K562 (cell line): ENCODE results near the gene CLDN14. TPM values are rescaled to one million over a fixed set of nuclear protein-coding genes. Genes with fewer than 3 reads are reported as not detected.

Experiments
- ATAC-seq: fragments of 200-7000 bp; cut with Tn5 transposase; 3 replicates; pipeline ENCODE4 v1.9.1; 2020; ENCODE audit warnings: moderate library complexity
- BruUV-seq: library from RNA; stranded (reverse); fragments of 400-500 nt; replicated peaks from 2 replicates; lab custom pipeline; 2021; lab: Mats Ljungman, UMichigan
- CTCF ChIA-PET: fragments of 300-600 bp; formaldehyde crosslinking; extraction: SDS; loops from one replicate; lab custom pipeline; 2021; ENCODE audit warnings: low intra/inter-chr PET ratio; lab: Yijun Ruan, JAX
- POLR2A ChIA-PET: fragments of 300-600, 350-650 bp; sonication (Branson Sonifier 250); formaldehyde crosslinking; extraction: SDS; loops from one replicate; lab custom pipeline; 2021; ENCODE audit warnings: antibody characterized with exemption, inconsistent platforms; lab: Yijun Ruan, JAX
- DNase-seq, 4 experiments: peaks; one replicate each; pipeline versions ENCODE4 v3.0.0 to v3.0.0-alpha.2; 2011 to 2018; ENCODE audit warnings: low spot score in 3 of 4, mixed read lengths in 3 of 4; ENCODE audit errors: extremely low read depth in 1 of 4
- FAIRE-seq: peaks from 2 replicates; lab custom pipeline; 2011; peaks lifted over from hg19 to GRCh38; lab: Jason Lieb, UNC
- H2AFZ ChIP-seq: 2 replicates; pipeline ENCODE4 v1.6.0; 2011; ENCODE audit warnings: low read depth, low read length, control low read depth, inconsistent platforms
- H3K27ac ChIP-seq: fragments of 200-600 bp; 3 replicates; pipeline ENCODE4 v1.8.0; 2011; ENCODE audit warnings: low read depth, mild to moderate bottlenecking, control low read depth, inconsistent platforms, low read length, moderate library complexity, mixed read lengths; ENCODE audit errors: extremely low read depth
- H3K27me3 ChIP-seq, 2 experiments: fragments of 300-600 bp in 1 of 2; 2 replicates in 1 of 2; 3 replicates in 1 of 2; pipeline versions ENCODE4 v1.6.0 to v1.8.0; 2011; ENCODE audit warnings: inconsistent platforms in 2 of 2, low read length in 2 of 2, mild to moderate bottlenecking in 1 of 2, mixed read lengths in 1 of 2, moderate library complexity in 1 of 2; ENCODE audit not compliant: control insufficient read depth in 2 of 2, insufficient read depth in 2 of 2
- H3K36me3 ChIP-seq: fragments of 300-600 bp; 3 replicates; pipeline ENCODE4 v1.8.0; 2011; ENCODE audit warnings: mild to moderate bottlenecking, low read length, inconsistent platforms; ENCODE audit not compliant: control insufficient read depth, insufficient read depth
- H3K4me1 ChIP-seq, 2 experiments: fragments of 200-600 bp in 1 of 2; replicated peaks in 1 of 2; 2 replicates in 1 of 2; 3 replicates in 1 of 2; pipeline versions ENCODE4 v1.5.1 to v1.8.0; 2011; ENCODE audit warnings: inconsistent platforms in 2 of 2, low read length in 2 of 2, mild to moderate bottlenecking in 1 of 2, mixed read lengths in 1 of 2, moderate library complexity in 1 of 2; ENCODE audit not compliant: control insufficient read depth in 2 of 2, insufficient read depth in 2 of 2
- H3K4me2 ChIP-seq: 2 replicates; pipeline ENCODE4 v1.6.1; 2011; ENCODE audit warnings: low read length, control low read depth, inconsistent platforms, mixed read lengths; ENCODE audit not compliant: insufficient read depth
- H3K4me3 ChIP-seq: fragments of 200-600 bp; sonication (generic), shearing (Covaris generic); 2 replicates; pipeline ENCODE4 v1.5.1; 2016; ENCODE audit warnings: control low read depth, inconsistent platforms
- H3K79me2 ChIP-seq: fragments of 200-600 bp; 3 replicates; pipeline ENCODE4 v1.8.0; 2011; ENCODE audit warnings: low read length, inconsistent platforms; ENCODE audit not compliant: control insufficient read depth, insufficient read depth
- H3K9ac ChIP-seq, 2 experiments: 2 replicates each; pipeline versions ENCODE4 v1.6.0 to v1.6.1; 2011; ENCODE audit warnings: low read depth in 2 of 2, low read length in 2 of 2, control low read depth in 1 of 2, inconsistent platforms in 1 of 2, mild to moderate bottlenecking in 1 of 2, mixed read lengths in 1 of 2; ENCODE audit not compliant: insufficient read depth in 1 of 2
- H3K9me1 ChIP-seq: one replicate; pipeline ENCODE4 v1.6.0; 2011; ENCODE audit warnings: inconsistent platforms, mild to moderate bottlenecking, low read length, moderate library complexity; ENCODE audit not compliant: control insufficient read depth, insufficient read depth
- H3K9me3 ChIP-seq: replicated peaks from 2 replicates; pipeline ENCODE4 v1.5.1; 2011; ENCODE audit warnings: low read depth, low read length, inconsistent platforms; ENCODE audit not compliant: control insufficient read depth, insufficient read depth
- H4K20me1 ChIP-seq: replicated peaks from 2 replicates; pipeline ENCODE4 v1.6.1; 2011; ENCODE audit warnings: low read length, inconsistent platforms, mixed read lengths; ENCODE audit not compliant: control insufficient read depth, insufficient read depth
- BRD4 ChIP-seq: fragments of 200-600 bp; sonication (generic); IDR thresholded peaks from 2 replicates; pipeline ENCODE4 v1.6.1; 2017; ENCODE audit warnings: inconsistent platforms
- CGGBP1 ChIP-seq: fragments of 250-450 bp; sonication (Bioruptor Pico); IDR thresholded peaks from 2 replicates; pipeline ENCODE4 v1.9.0; 2021; ENCODE audit warnings: mild to moderate bottlenecking
- CHCHD3 ChIP-seq: fragments of 250-450 bp; sonication (Bioruptor Pico); IDR thresholded peaks from 2 replicates; pipeline ENCODE4 v2.1.2; 2022; ENCODE audit warnings: mild to moderate bottlenecking
- FOXA1 ChIP-seq: fragments of 450-650 bp; IDR thresholded peaks from 2 replicates; pipeline ENCODE4 v1.6.1; 2016; ENCODE audit warnings: mild to moderate bottlenecking, borderline replicate concordance
- GTF2F1 ChIP-seq: IDR thresholded peaks from 2 replicates; pipeline ENCODE4 v1.6.1; 2011; ENCODE audit warnings: low read depth, low read length, improper control_type of control experiment
- L3MBTL2 ChIP-seq: fragments of 450-650 bp; IDR thresholded peaks from 2 replicates; pipeline ENCODE4 v1.6.1; 2016; ENCODE audit warnings: mild to moderate bottlenecking, moderate library complexity
- LEF1 ChIP-seq: fragments of 450-650 bp; IDR thresholded peaks from 2 replicates; pipeline ENCODE4 v1.6.1; 2016; ENCODE audit warnings: mild to moderate bottlenecking
- NBN ChIP-seq: fragments of 450-650 bp; IDR thresholded peaks from 2 replicates; pipeline ENCODE4 v1.6.1; 2016; ENCODE audit warnings: low read depth, mild to moderate bottlenecking
- NCOA6 ChIP-seq: fragments of 450-650 bp; IDR thresholded peaks from 2 replicates; pipeline ENCODE4 v1.6.1; 2017; ENCODE audit warnings: mild to moderate bottlenecking
- POLR2G ChIP-seq: fragments of 200-400 bp; formaldehyde crosslinking; IDR thresholded peaks from 2 replicates; pipeline ENCODE4 v1.6.1; 2017; ENCODE audit warnings: low read depth, mild to moderate bottlenecking, antibody characterized with exemption, low read length, moderate library complexity
- SP2 ChIP-seq: IDR thresholded peaks from 2 replicates; pipeline ENCODE4 v1.6.1; 2011; ENCODE audit warnings: mild to moderate bottlenecking, low read depth, low read length, moderate library complexity; ENCODE audit not compliant: poor library complexity, severe bottlenecking; ENCODE audit errors: extremely low read depth
- TSC22D4 ChIP-seq: fragments of 450-650 bp; IDR thresholded peaks from 2 replicates; pipeline ENCODE4 v1.6.1; 2016; ENCODE audit warnings: missing genetic modification characterization, missing biosample characterization, control low read depth
- ZKSCAN3 ChIP-seq: fragments of 250-450 bp; sonication (Bioruptor Pico); IDR thresholded peaks from 2 replicates; pipeline ENCODE4 v1.4.0; 2020
- ZNF518B ChIP-seq: fragments of 250-450 bp; sonication (Bioruptor Pico); IDR thresholded peaks from 2 replicates; pipeline ENCODE4 v1.5.0; 2021; ENCODE audit warnings: mild to moderate bottlenecking, moderate library complexity
- ZNF592 ChIP-seq: fragments of 450-650 bp; IDR thresholded peaks from 2 replicates; pipeline ENCODE4 v1.6.1; 2017; ENCODE audit warnings: antibody characterized with exemption, mild to moderate bottlenecking
- ZNF764 ChIP-seq: fragments of 250-450 bp; sonication (Bioruptor Pico); IDR thresholded peaks from 2 replicates; pipeline ENCODE4 v1.4.0; 2020; ENCODE audit warnings: low read depth, mild to moderate bottlenecking, moderate library complexity
- WGBS: fragments of 100-300 bp; shearing (Covaris generic); methylation state at CpG from one replicate; pipeline ENCODE4 v1.1.6; 2016; ENCODE audit warnings: low coverage, mixed read lengths; ENCODE audit not compliant: insufficient coverage; ENCODE audit errors: missing lambda C conversion rate; 5-methylcytosine and 5-hydroxymethylcytosine counted together
- in situ Hi-C: fragments of 300-500 bp; cut with MboI; formaldehyde crosslinking; loops from 4 replicates; pipeline ENCODE4 v1.15.0; 2018; ENCODE audit warnings: inconsistent platforms, mixed read lengths
- intact Hi-C: fragments of 100-400 bp; cut with micrococcal nuclease; formaldehyde crosslinking; loops from 2 replicates; pipeline ENCODE4 v1.14.2; 2022
- polyA plus RNA-seq, 8 experiments: library from polyadenylated mRNA; depleted of rRNA in 4 of 8; stranded (reverse) in 5 of 8; unstranded in 3 of 8; fragments of >200 nt; fragmentation: Nextera tagmentation in 2 of 8; fragmentation: Illumina TruSeq in 1 of 8; extraction: Ambion mirVana in 2 of 8; extraction: Trizol in 1 of 8; gene quantifications; 2 replicates each; pipeline versions ENCODE4 v1.2.1 to v1.2.3, GENCODE V29; 2011 to 2014; ENCODE audit warnings: inconsistent platforms in 1 of 8, missing spikeins in 1 of 8
- total RNA-seq, 7 experiments: library from RNA; depleted of rRNA in 6 of 7; stranded (reverse); fragments of >200 nt in 6 of 7; fragmentation: Illumina TruSeq in 2 of 7; extraction: Trizol in 2 of 7; gene quantifications; 2 replicates each; pipeline versions ENCODE4 v1.2.1 to v1.2.3, GENCODE V29; 2011 to 2021; ENCODE audit warnings: low replicate concordance in 1 of 7

Gene CLDN14
- total and polyA plus RNA-seq, 9 of the 15 experiments (the other 6 are each of a cell fraction or from before 2014, with no cell fraction given) = not detected

- H3K4me3 ChIP-seq = no peak overlapping the region
- DNase-seq (no peak), FAIRE-seq (no peak), ATAC-seq (no peak)
- H3K79me2 ChIP-seq = no peaks in the 10 kb centered on the region
- CTCF ChIA-PET = no interaction called here
- in situ Hi-C loops = no loop called here
- no peaks in the 10 kb centered on the region for H3K9me1 ChIP-seq
- intact Hi-C loops = no loop called here
- H3K27ac ChIP-seq = no peak overlapping the region
- BruUV-seq = no TSS peak
- H3K9me3 ChIP-seq = no peaks in the 10 kb centered on the region
- H3K4me1 ChIP-seq = peaks cover 0 to 2% of the 10 kb centered on the region in 2 experiments; a peak in 1 of 5 replicates
- no peak overlapping the region for H3K9ac ChIP-seq
- H2AFZ ChIP-seq = no peak overlapping the region
- POLR2A ChIA-PET = no interaction called here
- H3K36me3 ChIP-seq = no peaks in the 10 kb centered on the region
- H3K4me2 ChIP-seq = no peak overlapping the region
- H4K20me1 ChIP-seq = peaks cover 3% of the 10 kb centered on the region
- peaks cover 62 to 90% of the 10 kb centered on the region in 2 experiments for H3K27me3 ChIP-seq
- WGBS = 0% methylated on average over 5 of the region's 5 CpGs
- TF ChIP-seq TSC22D4 (tag) (no peak), GTF2F1 (no peak), ZKSCAN3 (CRISPR knock-in tag) (no peak), SP2 (no peak), ZNF592 (no peak), BRD4 (no peak), CHCHD3 (no peak), ZNF518B (CRISPR knock-in tag) (no peak), NCOA6 (no peak), POLR2G (no peak), ZNF764 (no peak), CGGBP1 (CRISPR knock-in tag) (no peak), FOXA1 (no peak), LEF1 (no peak), NBN (no peak), L3MBTL2 (no peak)
Measured at GRCh38 chr21:36481639-36482038, 1.7 kb upstream of the CLDN14 start.
